ENCODE data around the gene CERS3. TPM values are rescaled to one million over a fixed set of nuclear protein-coding genes. Genes with fewer than 3 reads are reported as not detected.

CERS3 gene
- total and polyA plus RNA-seq, 4 experiments from 2014 or later, result 0.66 to 1.9 (median 1.6) TPM; not detected in 1

DNA sequence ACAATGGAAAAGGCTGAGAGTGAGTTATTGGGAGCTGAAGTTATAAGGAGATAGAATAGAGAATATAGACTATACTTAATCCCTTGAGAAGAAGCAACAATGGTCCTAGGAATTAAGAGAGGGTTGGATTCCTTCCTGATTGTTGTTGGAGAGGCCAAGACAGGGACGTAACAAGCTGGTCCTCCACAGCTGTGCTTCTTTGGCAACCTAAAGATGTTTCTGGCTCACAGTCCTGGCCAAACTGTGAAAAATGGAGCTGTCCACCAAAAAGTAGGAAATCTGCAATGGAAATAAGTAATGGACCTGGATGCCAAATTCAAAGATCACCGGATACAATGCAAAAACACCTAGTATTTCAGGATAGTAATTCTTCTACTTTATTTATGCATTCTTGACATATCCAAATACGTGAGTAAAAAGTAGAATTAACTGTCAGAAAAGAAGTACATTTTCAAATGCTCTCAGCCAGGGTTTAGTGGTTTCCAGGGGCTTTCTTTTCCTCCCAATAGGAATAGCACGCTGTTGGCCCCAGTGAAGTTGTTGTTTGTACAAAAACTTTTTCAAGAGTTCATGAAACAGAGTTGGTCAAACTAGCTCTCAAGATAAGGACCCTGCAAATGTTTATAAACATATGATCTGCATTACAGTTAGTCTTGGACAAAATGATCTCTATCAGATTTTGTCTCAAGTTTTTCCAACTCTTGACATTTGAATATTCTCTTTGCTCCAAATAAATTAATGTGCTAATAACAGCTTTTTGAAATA lies 28.3 kb downstream of the CERS3 start:
- Mint-ChIP-seq H3K9me3 (no peaks in the 10 kb centered on the region), H3K27ac (no peak overlapping the region), H3K4me3 (no peak overlapping the region), H3K36me3 (peaks cover 0 to 17% of the 10 kb centered on the region in 2 donors), H3K4me1 (no peaks in the 10 kb centered on the region), H3K27me3 (peaks cover 2 to 4% of the 10 kb centered on the region in 2 donors)
- H3K27ac ChIP-seq (ENCODE audit: low read depth, low read length), result no peak overlapping the region
- H3K4me3 ChIP-seq (ENCODE audit: low read length in 2 of 2), result no peak overlapping the region
- H3K9me3 ChIP-seq (ENCODE audit: control insufficient read depth in 1 of 2, low read length in 2 of 2), result no peaks in the 10 kb centered on the region
- H3K36me3 ChIP-seq (ENCODE audit: insufficient read depth, low read length), result no peaks in the 10 kb centered on the region
- ChIA-PET POLR2A (ENCODE audit: partially characterized antibody) (no interaction called here), CTCF (ENCODE audit: partially characterized antibody) (interaction anchor here (1.2 kb wide), 1 partner anchor 150 kb away, joined by 3 read pairs; no protein-coding TSS in a partner anchor)
- intact Hi-C loops (cut with micrococcal nuclease), result no loop called here
- DNase-seq, result no peak
- no peaks in the 10 kb centered on the region for H3K27me3 ChIP-seq (ENCODE audit: insufficient read depth, low read length)
- no peaks in the 10 kb centered on the region for H3K4me1 ChIP-seq (ENCODE audit: insufficient read depth, low read length)

DNA sequence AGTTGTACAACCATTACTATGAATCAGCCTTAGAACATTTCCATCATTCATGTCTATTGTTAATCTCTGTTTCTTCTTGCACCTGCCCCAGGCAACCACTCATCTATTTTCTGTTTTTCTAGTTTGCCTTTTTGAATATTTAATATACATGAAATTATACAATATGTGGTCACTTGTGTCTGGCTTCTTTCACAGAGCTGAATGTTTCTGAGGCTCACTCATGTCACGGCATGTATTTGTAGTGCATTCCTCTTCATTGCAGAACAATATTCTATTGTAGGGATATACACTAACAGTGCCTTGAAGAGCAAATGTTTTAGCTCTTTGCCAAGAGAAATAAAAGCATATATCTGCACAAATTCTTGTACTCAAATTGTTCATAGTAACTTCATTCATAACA lies 32.9 kb downstream of the CERS3 start:
- Histone ChIP-seq H3K4me3 (ENCODE audit: low read length in 2 of 2) (no peak overlapping the region), H3K4me1 (ENCODE audit: insufficient read depth, low read length) (no peaks in the 10 kb centered on the region), H3K36me3 (ENCODE audit: insufficient read depth, low read length) (no peaks in the 10 kb centered on the region), H3K27ac (ENCODE audit: low read depth, low read length) (no peak overlapping the region), H3K9me3 (ENCODE audit: control insufficient read depth in 1 of 2, low read length in 2 of 2) (no peaks in the 10 kb centered on the region), H3K27me3 (ENCODE audit: insufficient read depth, low read length) (no peaks in the 10 kb centered on the region)
- Mint-ChIP-seq H3K9me3 (peaks cover 0 to 2% (median 0%) of the 10 kb centered on the region in 8 donors), H3K36me3 (peaks cover 0 to 6% of the 10 kb centered on the region in 2 donors), H3K4me3 (no peak overlapping the region), H3K27me3 (peaks cover 3 to 4% of the 10 kb centered on the region in 2 donors), H3K4me1 (no peaks in the 10 kb centered on the region), H3K27ac (no peak overlapping the region)
- intact Hi-C loops (cut with micrococcal nuclease), result no loop called here
- CTCF ChIA-PET (ENCODE audit: partially characterized antibody), result no interaction called here
- POLR2A ChIA-PET (ENCODE audit: partially characterized antibody), result no interaction called here
- no peak for DNase-seq

DNA sequence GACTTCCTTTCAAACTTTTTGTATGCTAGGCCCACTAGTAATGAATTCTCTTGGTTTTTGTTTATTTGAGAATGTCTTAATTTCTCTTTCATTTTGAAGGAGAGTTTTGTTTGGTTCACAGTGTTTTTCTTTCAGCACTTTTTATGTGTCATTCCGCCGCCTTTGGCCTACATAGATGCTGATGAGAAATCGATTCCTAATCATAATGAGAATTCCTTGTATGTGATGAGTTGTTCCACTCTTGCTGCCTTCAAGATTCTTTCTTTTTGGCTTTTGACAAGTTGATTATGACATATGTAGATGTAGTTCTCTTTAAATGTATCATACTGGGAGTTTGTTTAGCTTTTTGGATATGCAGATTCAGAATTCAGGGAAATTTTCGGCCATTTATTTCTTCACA lies 35.5 kb downstream of the CERS3 start:
- H3K27me3 ChIP-seq (ENCODE audit: insufficient read depth, low read length), result no peaks in the 10 kb centered on the region
- no peak overlapping the region for H3K27ac Mint-ChIP-seq
- CTCF ChIA-PET (ENCODE audit: partially characterized antibody), result no interaction called here
- no peak overlapping the region for H3K27ac ChIP-seq (ENCODE audit: low read depth, low read length)
- no peak overlapping the region for H3K4me3 Mint-ChIP-seq
- H3K4me1 Mint-ChIP-seq, result no peaks in the 10 kb centered on the region
- H3K4me3 ChIP-seq (ENCODE audit: low read length in 2 of 2), result no peak overlapping the region
- H3K9me3 Mint-ChIP-seq, result peaks cover 0 to 2% (median 0%) of the 10 kb centered on the region in 8 donors
- H3K27me3 Mint-ChIP-seq, result peaks cover 0 to 3% of the 10 kb centered on the region in 2 donors
- intact Hi-C loops (cut with micrococcal nuclease), result no loop called here
- H3K36me3 ChIP-seq (ENCODE audit: insufficient read depth, low read length), result no peaks in the 10 kb centered on the region
- POLR2A ChIA-PET (ENCODE audit: partially characterized antibody), result no interaction called here
- H3K4me1 ChIP-seq (ENCODE audit: insufficient read depth, low read length), result no peaks in the 10 kb centered on the region
- no peak for DNase-seq
- no peaks in the 10 kb centered on the region for H3K36me3 Mint-ChIP-seq
- no peaks in the 10 kb centered on the region for H3K9me3 ChIP-seq (ENCODE audit: control insufficient read depth in 1 of 2, low read length in 2 of 2)

DNA sequence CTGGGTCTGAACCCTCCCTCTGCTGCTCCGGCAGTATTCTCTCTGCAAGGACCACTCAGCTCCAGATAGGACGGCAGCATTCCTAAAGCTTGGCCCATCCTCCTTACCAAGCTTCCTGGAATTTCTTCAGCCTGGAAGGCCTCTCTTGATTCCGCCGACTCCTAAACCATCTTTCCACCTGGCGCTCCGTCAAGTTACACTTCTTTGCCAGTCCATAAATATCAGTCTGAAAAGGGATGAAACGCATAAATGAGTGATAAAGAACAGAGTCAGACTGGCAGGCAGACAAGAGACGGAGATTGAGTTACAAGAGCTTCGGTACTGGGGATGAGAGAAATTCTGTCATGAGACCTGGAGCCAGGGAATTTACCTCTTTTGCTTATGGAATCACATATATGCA lies 44.3 kb downstream of the CERS3 start:
- intact Hi-C loops (cut with micrococcal nuclease), result no loop called here
- Histone ChIP-seq H3K4me1 (ENCODE audit: insufficient read depth, low read length) (no peaks in the 10 kb centered on the region), H3K27ac (ENCODE audit: low read depth, low read length) (no peak overlapping the region), H3K36me3 (ENCODE audit: insufficient read depth, low read length) (no peaks in the 10 kb centered on the region), H3K9me3 (ENCODE audit: control insufficient read depth in 1 of 2, low read length in 2 of 2) (no peaks in the 10 kb centered on the region), H3K27me3 (ENCODE audit: insufficient read depth, low read length) (no peaks in the 10 kb centered on the region), H3K4me3 (ENCODE audit: low read length in 2 of 2) (no peak overlapping the region)
- H3K9me3 Mint-ChIP-seq, result peaks cover 0 to 6% (median 1%) of the 10 kb centered on the region in 8 donors
- DNase-seq, result no peak
- H3K4me3 Mint-ChIP-seq, result no peak overlapping the region
- H3K27ac Mint-ChIP-seq, result no peak overlapping the region
- no peaks in the 10 kb centered on the region for H3K27me3 Mint-ChIP-seq
- H3K36me3 Mint-ChIP-seq, result peaks cover 0 to 5% of the 10 kb centered on the region in 2 donors
- POLR2A ChIA-PET (ENCODE audit: partially characterized antibody), result no interaction called here
- no peaks in the 10 kb centered on the region for H3K4me1 Mint-ChIP-seq
- CTCF ChIA-PET (ENCODE audit: partially characterized antibody), result no interaction called here

DNA sequence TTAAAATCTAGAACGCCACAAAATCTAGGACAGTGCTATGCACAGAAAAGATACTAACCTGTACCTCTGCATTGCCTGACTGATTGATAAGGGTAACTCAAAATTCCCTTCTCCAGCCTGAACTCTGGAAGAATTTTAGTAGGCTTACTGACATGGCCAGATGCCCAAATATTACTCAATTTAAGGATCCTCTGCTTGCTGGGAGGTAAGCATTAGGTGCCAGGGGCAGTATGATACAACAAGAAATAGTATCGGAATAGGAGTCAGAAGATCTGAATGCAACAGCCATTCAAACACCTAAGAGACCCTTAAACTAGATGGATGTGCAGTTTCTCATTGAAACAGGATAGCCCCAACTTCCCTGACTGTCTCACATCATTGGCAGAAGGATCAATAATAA lies 45.4 kb downstream of the CERS3 start:
- intact Hi-C loops (cut with micrococcal nuclease), result no loop called here
- H3K27ac Mint-ChIP-seq, result no peak overlapping the region
- peaks cover 0 to 17% (median 12%) of the 10 kb centered on the region in 8 donors for H3K9me3 Mint-ChIP-seq
- ChIA-PET CTCF (ENCODE audit: partially characterized antibody) (no interaction called here), POLR2A (ENCODE audit: partially characterized antibody) (no interaction called here)
- no peak for DNase-seq
- Histone ChIP-seq H3K4me1 (ENCODE audit: insufficient read depth, low read length) (no peaks in the 10 kb centered on the region), H3K4me3 (ENCODE audit: low read length in 2 of 2) (no peak overlapping the region), H3K27me3 (ENCODE audit: insufficient read depth, low read length) (no peaks in the 10 kb centered on the region), H3K9me3 (ENCODE audit: control insufficient read depth in 1 of 2, low read length in 2 of 2) (no peaks in the 10 kb centered on the region), H3K36me3 (ENCODE audit: insufficient read depth, low read length) (no peaks in the 10 kb centered on the region), H3K27ac (ENCODE audit: low read depth, low read length) (no peak overlapping the region)
- H3K36me3 Mint-ChIP-seq, result peaks cover 6 to 16% of the 10 kb centered on the region in 2 donors
- no peaks in the 10 kb centered on the region for H3K4me1 Mint-ChIP-seq
- no peak overlapping the region for H3K4me3 Mint-ChIP-seq
- H3K27me3 Mint-ChIP-seq, result no peaks in the 10 kb centered on the region

DNA sequence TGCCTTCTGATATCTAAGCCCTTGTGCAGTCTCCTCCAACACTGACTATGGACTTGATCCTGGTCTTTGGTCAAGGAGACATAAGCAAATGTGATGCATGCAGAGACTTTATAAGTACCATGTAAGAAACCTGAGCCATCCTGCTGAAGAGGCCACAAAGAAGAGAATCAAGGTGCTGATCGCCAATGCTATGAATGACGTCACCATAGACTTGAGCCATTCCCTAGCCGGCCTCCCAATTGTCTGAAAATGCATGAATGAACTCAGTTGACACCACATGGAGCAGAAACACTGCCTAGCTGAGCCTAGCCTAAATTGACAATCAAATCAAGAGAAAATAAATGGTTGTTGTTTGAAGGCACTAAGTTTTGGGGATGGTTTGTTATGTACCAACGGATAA lies 51.9 kb downstream of the CERS3 start:
- Mint-ChIP-seq H3K36me3 (peaks cover 24 to 42% of the 10 kb centered on the region in 2 donors), H3K27me3 (no peaks in the 10 kb centered on the region), H3K4me1 (no peaks in the 10 kb centered on the region), H3K4me3 (no peak overlapping the region), H3K27ac (no peak overlapping the region), H3K9me3 (peaks cover 6 to 55% (median 40%) of the 10 kb centered on the region in 8 donors)
- no peaks in the 10 kb centered on the region for H3K4me1 ChIP-seq (ENCODE audit: insufficient read depth, low read length)
- no peaks in the 10 kb centered on the region for H3K36me3 ChIP-seq (ENCODE audit: insufficient read depth, low read length)
- ChIA-PET CTCF (ENCODE audit: partially characterized antibody) (no interaction called here), POLR2A (ENCODE audit: partially characterized antibody) (no interaction called here)
- intact Hi-C loops (cut with micrococcal nuclease), result no loop called here
- no peak overlapping the region for H3K27ac ChIP-seq (ENCODE audit: low read depth, low read length)
- no peak overlapping the region for H3K4me3 ChIP-seq (ENCODE audit: low read length in 2 of 2)
- H3K9me3 ChIP-seq (ENCODE audit: control insufficient read depth in 1 of 2, low read length in 2 of 2), result no peaks in the 10 kb centered on the region
- no peak for DNase-seq
- no peaks in the 10 kb centered on the region for H3K27me3 ChIP-seq (ENCODE audit: insufficient read depth, low read length)

DNA sequence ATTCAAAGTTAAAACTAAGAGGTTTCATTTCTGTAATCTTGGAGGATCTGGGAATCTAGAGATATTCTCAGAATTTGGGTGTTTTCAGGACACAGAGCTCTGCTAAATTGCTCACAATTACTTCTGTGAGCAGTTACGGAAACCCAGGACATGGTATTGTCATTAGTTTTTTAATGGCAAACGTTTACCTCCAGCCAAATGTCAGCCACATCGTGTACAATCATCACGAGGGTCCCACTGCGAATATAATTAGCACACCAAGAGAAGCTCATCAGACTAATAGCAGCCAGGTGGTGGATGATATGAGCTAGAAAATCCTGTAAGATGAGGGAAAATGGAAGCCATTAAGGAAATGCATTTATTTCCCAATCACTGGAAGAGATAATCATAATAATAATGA lies 56.0 kb downstream of the CERS3 start:
- ChIA-PET POLR2A (ENCODE audit: partially characterized antibody) (no interaction called here), CTCF (ENCODE audit: partially characterized antibody) (no interaction called here)
- H3K4me3 Mint-ChIP-seq, result no peak overlapping the region

More for the DNA sequence above, 56.0 kb downstream of the CERS3 start:
- H3K27me3 ChIP-seq (ENCODE audit: insufficient read depth, low read length), result no peaks in the 10 kb centered on the region
- H3K27ac ChIP-seq (ENCODE audit: low read depth, low read length), result no peak overlapping the region
- Mint-ChIP-seq H3K4me1 (no peaks in the 10 kb centered on the region), H3K27ac (no peak overlapping the region), H3K27me3 (no peaks in the 10 kb centered on the region), H3K9me3 (peaks cover 3 to 31% (median 21%) of the 10 kb centered on the region in 8 donors), H3K36me3 (peaks cover 15 to 24% of the 10 kb centered on the region in 2 donors)
- no peaks in the 10 kb centered on the region for H3K9me3 ChIP-seq (ENCODE audit: control insufficient read depth in 1 of 2, low read length in 2 of 2)
- H3K4me1 ChIP-seq (ENCODE audit: insufficient read depth, low read length), result no peaks in the 10 kb centered on the region
- DNase-seq, result no peak
- no peaks in the 10 kb centered on the region for H3K36me3 ChIP-seq (ENCODE audit: insufficient read depth, low read length)
- intact Hi-C loops (cut with micrococcal nuclease), result no loop called here
- no peak overlapping the region for H3K4me3 ChIP-seq (ENCODE audit: low read length in 2 of 2)

Data from CD4-positive, alpha-beta memory T cell (primary cell).